KOPT-K1 (cell line): ENCODE data around the gene SYT12.
A peak's percentile ranks its signal among the peaks of the same experiment; 100 is the strongest.

ENCODE experiments used
- H3K27ac ChIP-seq: fragments of 200-600 bp; sonication (generic); 2 replicates; pipeline ENCODE4 v1.5.1; 2016; ENCODE audit warnings: antibody characterized with exemption, mild to moderate bottlenecking, low read depth, low read length; ENCODE audit not compliant: poor library complexity, severe bottlenecking
- H3K36me3 ChIP-seq: fragments of 200-600 bp; sonication (generic); 2 replicates; pipeline ENCODE4 v1.5.1; 2017; ENCODE audit warnings: antibody characterized with exemption, mild to moderate bottlenecking, low read length, moderate library complexity; ENCODE audit not compliant: insufficient read depth
- H3K9me3 ChIP-seq: fragments of 200-600 bp; sonication (generic); 2 replicates; pipeline ENCODE4 v1.5.1; 2017; ENCODE audit warnings: antibody characterized with exemption, low read length, mild to moderate bottlenecking; ENCODE audit not compliant: insufficient read depth, poor library complexity, severe bottlenecking

Gene SYT12

DNA sequence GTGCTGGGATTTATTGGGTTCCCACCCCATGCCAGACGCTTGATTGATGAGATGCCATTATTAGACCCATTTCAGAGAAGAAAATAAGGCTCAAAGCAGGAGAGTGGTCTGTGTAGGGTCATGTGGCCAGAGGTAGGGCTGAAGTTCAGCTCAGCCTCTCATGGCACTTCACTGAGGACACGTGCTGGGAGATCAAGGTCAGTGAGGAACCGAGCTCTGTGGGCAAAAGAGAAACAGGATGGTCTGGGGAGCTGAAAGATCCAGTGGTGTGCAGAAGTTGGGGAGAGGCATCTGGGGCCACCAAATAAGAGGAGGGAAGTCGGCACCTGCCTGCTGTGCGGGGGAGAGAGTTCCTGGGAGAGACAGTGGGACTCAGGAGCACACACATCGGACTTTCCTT is 53.3 kb downstream of the SYT12 start:
- no peaks in the 10 kb centered on the region for H3K9me3 ChIP-seq
- H3K36me3 ChIP-seq = no peaks in the 10 kb centered on the region
- H3K27ac ChIP-seq = no peak overlapping the region

GRCh38 chr11:67079065-67079705 is 56.3 kb downstream of the SYT12 start:
- Histone ChIP-seq H3K36me3 (no peaks in the 10 kb centered on the region), H3K27ac (no peak overlapping the region), H3K9me3 (no peaks in the 10 kb centered on the region)

DNA sequence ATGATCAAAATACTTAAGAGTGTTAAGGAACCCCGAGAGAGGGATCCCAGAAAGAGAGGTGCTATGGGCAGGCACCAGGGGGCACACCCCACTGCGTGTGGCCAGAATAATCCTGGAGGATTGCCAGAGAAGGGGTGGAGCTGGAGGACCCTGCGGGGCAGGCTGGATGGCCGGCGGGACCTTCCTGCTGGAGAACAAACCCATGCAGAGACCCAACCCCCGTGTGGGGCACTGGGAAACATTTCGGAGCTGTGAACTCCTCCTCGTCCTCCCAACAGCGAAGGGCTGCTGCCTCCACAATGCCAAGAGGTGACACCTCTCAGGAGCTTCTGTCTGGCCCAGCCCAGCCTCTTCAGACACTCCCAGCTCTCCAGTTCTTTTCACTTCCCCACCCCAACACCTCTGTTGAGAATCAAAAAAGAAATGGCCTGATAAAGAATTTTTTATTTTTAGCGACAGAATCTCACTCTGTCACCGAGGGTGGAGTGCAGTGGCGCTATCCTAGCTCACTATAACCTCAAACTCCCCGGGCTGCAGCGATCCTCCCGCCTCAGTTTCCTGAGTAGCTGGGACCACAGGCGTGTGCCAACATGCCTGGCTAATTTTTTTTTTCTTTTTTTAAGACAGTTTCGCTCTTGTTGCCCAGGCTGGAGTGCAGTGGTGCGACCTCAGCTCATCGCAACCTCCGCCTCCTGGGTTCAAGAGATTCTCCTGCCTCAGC is 59.3 kb downstream of the SYT12 start:
- Histone ChIP-seq H3K36me3 (no peaks in the 10 kb centered on the region), H3K9me3 (no peaks in the 10 kb centered on the region), H3K27ac (no peak overlapping the region)

DNA sequence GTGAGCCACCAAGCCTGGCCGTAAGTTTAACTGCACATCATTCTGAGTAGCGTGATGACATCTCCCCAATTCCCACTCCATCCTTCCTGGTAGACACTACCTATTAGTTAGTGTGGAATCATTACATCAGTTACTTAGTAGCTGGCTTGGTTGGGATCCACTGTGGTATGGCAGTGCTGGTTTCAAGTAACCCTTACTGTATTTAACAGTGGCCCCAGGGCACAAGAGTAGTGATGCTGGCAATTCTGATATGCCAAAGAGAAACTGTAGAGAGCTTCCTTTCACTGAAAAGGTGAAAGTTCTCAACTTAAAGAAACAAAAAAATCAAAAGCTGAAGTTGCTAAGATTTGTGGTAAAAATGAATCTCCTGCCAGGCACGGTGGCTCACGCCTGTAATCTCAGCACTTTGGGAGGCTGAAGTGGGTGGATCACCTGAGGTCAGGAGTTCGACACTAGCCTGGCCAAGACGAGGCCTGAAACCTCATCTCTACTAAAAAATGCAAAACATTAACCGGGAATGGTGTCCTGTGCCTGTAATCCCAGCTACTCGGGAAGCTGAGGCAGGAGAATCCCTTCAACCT is 60.9 kb downstream of the SYT12 start:
- Histone ChIP-seq H3K9me3 (no peaks in the 10 kb centered on the region), H3K36me3 (no peaks in the 10 kb centered on the region), H3K27ac (no peak overlapping the region)

DNA sequence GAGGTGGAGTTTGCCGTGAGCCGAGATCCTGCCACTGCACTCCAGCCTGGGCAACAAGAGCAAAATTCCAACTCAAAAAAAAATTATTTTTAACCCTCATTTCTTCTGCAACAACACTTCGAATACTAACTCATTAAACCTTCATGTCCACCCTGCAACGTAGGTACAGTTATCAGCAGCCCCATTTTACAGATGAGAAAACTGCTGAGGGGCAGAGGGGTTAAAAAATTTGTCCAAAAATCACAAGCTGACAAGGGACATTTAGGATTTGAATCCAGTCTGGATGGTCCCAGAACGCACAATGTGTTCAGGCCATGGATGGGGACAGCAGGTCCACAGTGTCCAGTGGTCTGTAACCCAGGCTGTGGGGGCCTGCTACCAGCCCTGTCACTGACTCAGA is 62.7 kb downstream of the SYT12 start:
- no peak overlapping the region for H3K27ac ChIP-seq
- H3K9me3 ChIP-seq = no peaks in the 10 kb centered on the region
- no peaks in the 10 kb centered on the region for H3K36me3 ChIP-seq

- Histone ChIP-seq H3K9me3 (no peaks in the 10 kb centered on the region), H3K27ac (no peak overlapping the region), H3K36me3 (no peaks in the 10 kb centered on the region)
These were observed 67.8 kb downstream of the SYT12 start for GRCh38 chr11:67090717-67091116.

GRCh38 chr11:67095214-67095507 is 72.2 kb downstream of the SYT12 start:
- H3K9me3 ChIP-seq = no peaks in the 10 kb centered on the region
- H3K27ac ChIP-seq = no peak overlapping the region
- H3K36me3 ChIP-seq = no peaks in the 10 kb centered on the region

DNA sequence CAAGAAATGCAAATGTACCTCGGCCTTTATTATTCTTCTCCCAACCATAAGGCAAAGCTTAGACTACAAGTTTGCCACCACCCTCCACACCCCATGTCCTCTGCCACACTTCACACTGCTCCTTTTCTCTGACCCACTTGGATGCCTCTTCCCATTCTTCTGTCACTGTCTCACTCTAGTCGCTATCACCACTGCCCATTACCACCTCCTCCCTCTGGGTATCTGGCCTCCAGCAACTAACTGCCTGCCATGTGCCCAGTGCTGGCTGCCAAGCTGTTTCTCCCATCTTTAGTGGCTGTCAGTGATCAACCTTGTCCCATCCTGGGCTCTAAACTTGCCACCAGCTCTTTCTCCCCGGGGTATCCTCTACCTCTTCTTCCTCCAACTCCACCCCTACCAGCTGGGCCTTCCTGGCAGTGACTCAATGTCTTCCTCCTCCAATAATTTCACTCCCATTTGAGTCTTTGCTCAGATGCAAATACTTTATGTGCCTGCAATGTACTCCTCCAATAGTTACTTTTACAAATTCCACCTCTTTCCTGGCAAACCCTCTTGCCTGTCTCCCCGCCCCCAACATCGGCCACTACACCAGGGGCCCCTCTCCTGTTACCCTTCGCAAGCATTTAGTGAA is 76.0 kb downstream of the SYT12 start:
- no peak overlapping the region for H3K27ac ChIP-seq
- no peaks in the 10 kb centered on the region for H3K36me3 ChIP-seq
- no peaks in the 10 kb centered on the region for H3K9me3 ChIP-seq

DNA sequence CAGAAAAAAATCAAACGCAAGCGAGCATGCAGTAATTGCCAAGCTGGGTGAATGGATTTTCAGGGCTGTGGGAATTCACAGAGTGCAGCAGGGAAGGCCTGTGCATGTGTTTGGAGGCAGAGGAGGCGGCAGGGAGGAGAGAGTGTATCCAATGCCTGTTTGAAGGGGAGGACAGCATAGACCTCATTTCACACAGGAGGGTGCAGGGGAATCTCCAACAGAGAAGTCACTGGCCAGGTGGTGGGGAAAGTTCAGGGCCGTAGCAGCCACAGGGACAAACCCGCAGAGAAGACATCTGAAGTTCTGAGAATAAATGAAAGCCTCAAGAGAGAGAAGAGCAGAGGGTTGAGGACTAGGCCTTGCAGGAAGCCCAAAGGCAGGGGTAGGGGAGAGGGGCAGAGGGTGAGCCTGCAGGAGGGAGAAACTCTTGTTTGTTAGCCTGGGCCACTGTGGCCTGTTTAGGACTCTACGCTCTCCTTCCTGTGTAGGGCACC is 76.9 kb downstream of the SYT12 start:
- H3K36me3 ChIP-seq = no peaks in the 10 kb centered on the region
- no peaks in the 10 kb centered on the region for H3K9me3 ChIP-seq
- peak overlapping the region; percentile 54 for H3K27ac ChIP-seq
